IPS-18a (cell line): ENCODE measurements around the gene VIT.

ENCODE experiments used
- H3K27ac ChIP-seq: one replicate; pipeline ENCODE4 v1.5.1; 2013; ENCODE audit warnings: low read length
- H3K27me3 ChIP-seq: one replicate; pipeline ENCODE4 v1.6.1; 2013; ENCODE audit warnings: mild to moderate bottlenecking, low read length; ENCODE audit not compliant: control insufficient read depth, insufficient read depth
- H3K36me3 ChIP-seq: one replicate; pipeline ENCODE4 v1.6.1; 2013; ENCODE audit warnings: low read depth, low read length; ENCODE audit not compliant: control insufficient read depth
- H3K4me1 ChIP-seq: one replicate; pipeline ENCODE4 v1.6.1; 2013; ENCODE audit warnings: low read depth, low read length; ENCODE audit not compliant: control insufficient read depth
- H3K4me3 ChIP-seq: one replicate; pipeline ENCODE4 v1.5.1; 2013; ENCODE audit warnings: low read length
- H3K9ac ChIP-seq: one replicate; pipeline ENCODE4 v1.6.1; 2013; ENCODE audit warnings: mild to moderate bottlenecking, low read length, moderate library complexity
- H3K9me3 ChIP-seq: one replicate; pipeline ENCODE4 v1.6.1; 2013; ENCODE audit warnings: low read depth, low read length; ENCODE audit not compliant: control insufficient read depth

The VIT gene

DNA sequence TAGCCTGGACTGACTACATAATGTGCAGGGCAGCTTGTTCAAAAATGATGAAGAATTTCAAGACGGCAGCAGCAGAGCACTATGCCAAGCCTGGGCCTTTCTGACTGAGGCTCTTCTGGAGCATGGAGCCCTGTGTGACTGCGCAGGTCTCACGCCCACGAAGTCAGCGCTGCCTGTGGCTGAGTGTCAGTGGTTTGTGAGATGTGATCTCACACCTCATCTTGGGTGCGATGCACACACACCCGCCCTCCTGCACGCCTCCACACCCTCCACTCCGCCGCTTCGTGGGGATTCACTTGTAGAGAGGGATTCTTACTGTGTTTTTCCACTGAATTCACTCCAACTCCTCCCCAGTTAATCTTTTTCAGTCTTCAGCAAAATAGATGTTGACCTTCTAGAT is 103.9 kb downstream of the VIT start:
- Histone ChIP-seq H3K4me1 (peaks cover 8% of the 10 kb centered on the region), H3K36me3 (no peaks in the 10 kb centered on the region), H3K9me3 (no peaks in the 10 kb centered on the region), H3K27ac (no peak overlapping the region), H3K4me3 (no peak overlapping the region), H3K27me3 (no peaks in the 10 kb centered on the region), H3K9ac (no peak overlapping the region)

GRCh38 chr2:36801088-36801487 is 104.6 kb downstream of the VIT start:
- Histone ChIP-seq H3K36me3 (no peaks in the 10 kb centered on the region), H3K4me1 (peaks cover 8% of the 10 kb centered on the region), H3K27me3 (no peaks in the 10 kb centered on the region), H3K4me3 (no peak overlapping the region), H3K27ac (no peak overlapping the region), H3K9me3 (no peaks in the 10 kb centered on the region), H3K9ac (no peak overlapping the region)

DNA sequence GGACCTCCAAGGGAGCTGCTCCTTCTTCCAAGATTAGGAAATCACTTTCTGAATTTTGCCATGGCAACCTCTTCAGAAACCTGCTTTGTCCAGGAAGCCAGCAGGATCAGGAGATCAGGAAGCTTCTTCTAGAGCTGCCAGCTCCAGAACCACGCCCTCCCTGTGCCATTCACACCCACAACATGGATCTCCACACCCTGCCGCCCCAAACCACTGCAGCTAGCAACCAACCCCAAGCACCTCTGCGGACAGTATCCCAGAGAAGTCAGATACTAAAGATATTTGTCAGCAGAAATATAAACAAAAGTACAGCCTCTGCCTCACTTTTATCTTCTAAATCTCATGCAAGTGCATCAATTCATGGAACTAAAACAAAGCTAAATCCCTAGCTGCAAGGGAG is 106.4 kb downstream of the VIT start:
- H3K9me3 ChIP-seq, result no peaks in the 10 kb centered on the region
- H3K27ac ChIP-seq, result no peak overlapping the region
- no peak overlapping the region for H3K4me3 ChIP-seq
- H3K27me3 ChIP-seq, result no peaks in the 10 kb centered on the region
- peaks cover under 1% of the 10 kb centered on the region for H3K4me1 ChIP-seq
- no peaks in the 10 kb centered on the region for H3K36me3 ChIP-seq
- H3K9ac ChIP-seq, result no peak overlapping the region

- Histone ChIP-seq H3K9ac (no peak overlapping the region), H3K4me3 (no peak overlapping the region), H3K27me3 (no peaks in the 10 kb centered on the region), H3K36me3 (no peaks in the 10 kb centered on the region), H3K27ac (no peak overlapping the region), H3K4me1 (no peaks in the 10 kb centered on the region), H3K9me3 (no peaks in the 10 kb centered on the region)
Measured at GRCh38 chr2:36805635-36806224, 109.2 kb downstream of the VIT start.

DNA sequence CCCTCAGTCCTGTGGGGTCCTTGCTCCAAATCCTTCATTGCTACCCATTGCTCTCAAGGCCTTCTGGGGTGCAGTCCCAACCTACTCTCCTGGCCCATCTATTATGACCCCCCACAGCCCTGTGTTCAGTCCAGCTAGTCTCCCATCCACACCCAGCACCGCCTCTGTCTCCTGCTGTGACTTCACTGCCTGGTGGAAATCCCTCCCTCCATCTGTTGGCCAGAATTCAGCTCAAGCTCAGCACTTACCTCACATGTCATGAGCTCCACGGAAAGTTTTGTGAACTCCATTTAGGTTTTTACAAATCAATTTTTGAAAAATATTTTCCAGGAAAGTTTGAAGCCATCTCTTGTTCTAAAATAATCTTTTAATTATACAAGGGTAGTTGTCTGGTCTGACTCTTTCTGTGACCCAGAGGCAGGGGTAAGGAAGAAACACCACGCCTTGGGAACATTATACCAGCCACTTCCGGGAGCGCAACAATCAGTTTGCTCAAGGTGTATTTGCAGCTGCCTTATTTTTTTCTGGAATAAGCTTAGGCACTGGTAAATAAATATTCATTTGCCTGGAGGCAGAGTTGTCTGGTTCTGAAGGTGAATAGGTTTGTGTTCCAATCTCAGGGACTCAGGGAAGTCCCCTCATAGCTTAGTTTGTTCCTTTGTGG is 110.8 kb downstream of the VIT start:
- no peaks in the 10 kb centered on the region for H3K36me3 ChIP-seq
- no peak overlapping the region for H3K27ac ChIP-seq
- H3K27me3 ChIP-seq, result no peaks in the 10 kb centered on the region
- H3K4me3 ChIP-seq, result no peak overlapping the region
- H3K4me1 ChIP-seq, result no peaks in the 10 kb centered on the region
- no peak overlapping the region for H3K9ac ChIP-seq
- no peaks in the 10 kb centered on the region for H3K9me3 ChIP-seq

- no peaks in the 10 kb centered on the region for H3K27me3 ChIP-seq
- no peak overlapping the region for H3K4me3 ChIP-seq
- H3K27ac ChIP-seq, result no peak overlapping the region
- H3K9ac ChIP-seq, result no peak overlapping the region
- no peaks in the 10 kb centered on the region for H3K36me3 ChIP-seq
- H3K4me1 ChIP-seq, result no peaks in the 10 kb centered on the region
- H3K9me3 ChIP-seq, result no peaks in the 10 kb centered on the region
Measured at GRCh38 chr2:36808386-36809068, 112.0 kb downstream of the VIT start.

GRCh38 chr2:36809069-36809445 is 112.5 kb downstream of the VIT start:
- no peaks in the 10 kb centered on the region for H3K36me3 ChIP-seq
- H3K9ac ChIP-seq, result no peak overlapping the region
- no peaks in the 10 kb centered on the region for H3K4me1 ChIP-seq
- H3K27ac ChIP-seq, result no peak overlapping the region
- no peak overlapping the region for H3K4me3 ChIP-seq
- no peaks in the 10 kb centered on the region for H3K27me3 ChIP-seq
- H3K9me3 ChIP-seq, result no peaks in the 10 kb centered on the region

DNA sequence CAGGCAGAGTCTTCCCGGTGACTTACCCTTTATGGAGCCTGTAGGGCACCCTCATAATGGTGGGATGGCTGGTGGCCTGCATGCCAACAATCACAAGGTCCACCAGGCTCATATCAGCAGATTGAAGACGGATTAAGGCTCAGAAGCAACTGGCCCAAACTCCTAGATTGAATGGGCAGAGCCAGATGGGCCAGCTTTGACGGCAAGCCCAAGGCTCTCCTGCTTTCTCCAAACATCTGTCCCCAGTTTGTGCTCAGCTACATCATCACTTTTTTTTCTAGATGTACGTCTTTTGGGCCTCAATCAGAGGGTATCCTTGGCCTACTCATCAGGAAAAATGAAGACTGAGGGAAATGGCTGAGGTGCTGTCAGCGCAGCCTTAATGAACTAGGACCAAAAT is 114.6 kb downstream of the VIT start:
- Histone ChIP-seq H3K27me3 (no peaks in the 10 kb centered on the region), H3K4me3 (no peak overlapping the region), H3K36me3 (no peaks in the 10 kb centered on the region), H3K9ac (no peak overlapping the region), H3K27ac (no peak overlapping the region), H3K9me3 (no peaks in the 10 kb centered on the region), H3K4me1 (no peaks in the 10 kb centered on the region)

GRCh38 chr2:36812196-36812595 is 115.7 kb downstream of the VIT start:
- Histone ChIP-seq H3K27ac (no peak overlapping the region), H3K4me1 (no peaks in the 10 kb centered on the region), H3K9me3 (no peaks in the 10 kb centered on the region), H3K36me3 (no peaks in the 10 kb centered on the region), H3K27me3 (no peaks in the 10 kb centered on the region), H3K4me3 (no peak overlapping the region), H3K9ac (no peak overlapping the region)

- no peak overlapping the region for H3K27ac ChIP-seq
- no peaks in the 10 kb centered on the region for H3K36me3 ChIP-seq
- H3K9me3 ChIP-seq, result no peaks in the 10 kb centered on the region
- no peaks in the 10 kb centered on the region for H3K27me3 ChIP-seq
- no peak overlapping the region for H3K9ac ChIP-seq
- H3K4me3 ChIP-seq, result no peak overlapping the region
- no peaks in the 10 kb centered on the region for H3K4me1 ChIP-seq
Measured at GRCh38 chr2:36818542-36818941, 122.0 kb downstream of the VIT start.

DNA sequence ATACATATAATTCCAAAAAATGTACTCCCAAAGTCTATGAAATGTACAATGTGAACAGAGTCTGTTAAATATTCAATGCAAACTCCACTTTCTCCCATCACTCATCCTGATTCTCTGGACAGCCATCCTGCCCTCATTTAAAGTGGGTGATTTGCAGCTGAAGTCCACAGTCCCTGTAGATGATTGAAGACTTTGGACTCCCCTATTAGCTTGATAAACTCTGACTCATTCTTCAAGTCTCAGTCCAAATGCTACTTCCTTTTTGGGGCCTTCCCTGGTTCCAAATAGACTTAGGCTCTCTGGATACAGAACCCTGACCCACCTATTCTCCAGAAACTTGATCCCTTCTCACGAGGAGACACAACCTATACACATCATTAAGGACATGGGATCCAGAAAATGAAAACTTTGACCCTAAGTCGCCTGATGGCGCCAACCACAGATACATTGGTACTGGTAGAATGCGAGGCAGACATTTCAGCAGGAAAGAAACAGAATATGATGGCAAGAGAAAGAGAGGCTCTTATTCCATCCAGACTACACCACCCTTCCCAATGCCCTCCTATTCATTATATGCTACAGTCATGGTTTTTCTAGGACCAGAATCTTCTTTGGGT is 122.7 kb downstream of the VIT start:
- H3K9ac ChIP-seq, result no peak overlapping the region
- H3K4me3 ChIP-seq, result no peak overlapping the region
- H3K27ac ChIP-seq, result no peak overlapping the region
- H3K4me1 ChIP-seq, result peaks cover 4% of the 10 kb centered on the region
- H3K27me3 ChIP-seq, result no peaks in the 10 kb centered on the region
- no peaks in the 10 kb centered on the region for H3K36me3 ChIP-seq
- no peaks in the 10 kb centered on the region for H3K9me3 ChIP-seq
